Kidney tubule cell (primary cell): ENCODE measurements around the gene IRX1.

Experiments used
- DNase-seq: peaks from one replicate; pipeline ENCODE4 v3.0.0-alpha.2; 2018; ENCODE audit warnings: low spot score

Gene IRX1

GRCh38 chr5:3595006-3595961, at the start of gene IRX1:
Gene IRX1, plus strand, starts transcription at chr5:3595832. Its CDS starts 274 bp downstream, at chr5:3596106.
- peak; percentile 70 for DNase-seq

GRCh38 chr5:3546028-3546427, 49.6 kb upstream of the IRX1 start:
- DNase-seq = no peak

GRCh38 chr5:3564116-3564515, 31.5 kb upstream of the IRX1 start:
- DNase-seq = no peak

- no peak for DNase-seq
These were observed 30.7 kb upstream of the IRX1 start for GRCh38 chr5:3564827-3565518.

GRCh38 chr5:3584724-3585531, 10.7 kb upstream of the IRX1 start:
- DNase-seq = no peak

- no peak for DNase-seq
These were observed 5.3 kb upstream of the IRX1 start for GRCh38 chr5:3590161-3590966.

GRCh38 chr5:3590967-3591900, 4.4 kb upstream of the IRX1 start:
- DNase-seq = no peak

GRCh38 chr5:3592298-3592697, 3.3 kb upstream of the IRX1 start:
- no peak for DNase-seq

- DNase-seq = peak; percentile 40
These were observed 1.7 kb upstream of the IRX1 start for GRCh38 chr5:3593771-3594509.

- DNase-seq = peak; percentile 35
These were observed 1.1 kb upstream of the IRX1 start for GRCh38 chr5:3594510-3595005.

GRCh38 chr5:3596261-3596825, 711 bp downstream of the IRX1 start:
- peak; percentile 33 for DNase-seq

- no peak for DNase-seq
These were observed 1.2 kb downstream of the IRX1 start for GRCh38 chr5:3596857-3597166.

- DNase-seq = peak; percentile 24
These were observed 1.8 kb downstream of the IRX1 start for GRCh38 chr5:3597167-3598007.

GRCh38 chr5:3598207-3598606, 2.6 kb downstream of the IRX1 start:
- DNase-seq = peak; percentile 50

- peak; percentile 33 for DNase-seq
These were observed 3.2 kb downstream of the IRX1 start for GRCh38 chr5:3598769-3599211.

GRCh38 chr5:3599226-3600105, 3.8 kb downstream of the IRX1 start:
- DNase-seq = peak; percentile 59
